Thoracic aorta (tissue), 2 donors: Measurements from ENCODE around the gene BCL6B. TPM values are rescaled to one million over a fixed set of nuclear protein-coding genes. Genes with fewer than 3 reads are reported as not detected.

Source experiments
- ATAC-seq: fragments of 150-250 bp; one replicate; pipeline ENCODE4 v1.8.0; 2017; ENCODE audit warnings: low read depth; ENCODE audit not compliant: insufficient number of reproducible peaks, low FRiP score
- DNase-seq: peaks from one replicate; pipeline ENCODE4 v3.0.0-alpha.2; 2020; ENCODE audit warnings: low spot score
- H3K27ac ChIP-seq, 2 donors: fragments of 200-600 bp; sonication (generic); 1 replicate in 1 of 2; 2 replicates in 1 of 2; pipeline ENCODE4 v1.5.1; 2016; ENCODE audit warnings: mild to moderate bottlenecking in 2 of 2, moderate library complexity in 2 of 2
- H3K27me3 ChIP-seq: fragments of 200-600 bp; sonication (generic); replicated peaks from 2 replicates; pipeline ENCODE4 v1.6.0; 2016; ENCODE audit warnings: mild to moderate bottlenecking; ENCODE audit not compliant: insufficient read depth
- H3K36me3 ChIP-seq: fragments of 200-600 bp; sonication (generic); one replicate; pipeline ENCODE4 v1.5.1; 2016
- H3K4me1 ChIP-seq, 2 donors: fragments of 200-600 bp; sonication (generic); 1 replicate in 1 of 2; 2 replicates in 1 of 2; pipeline versions ENCODE4 v1.5.1 to v1.6.0; 2016; ENCODE audit warnings: low read depth in 2 of 2, mild to moderate bottlenecking in 1 of 2; ENCODE audit not compliant: control insufficient read depth in 1 of 2
- H3K4me3 ChIP-seq: fragments of 200-600 bp; sonication (generic); 2 replicates; pipeline ENCODE4 v1.5.1; 2016; ENCODE audit warnings: mild to moderate bottlenecking
- H3K9me3 ChIP-seq: fragments of 200-600 bp; sonication (generic); 2 replicates; pipeline ENCODE4 v1.5.1; 2016
- CTCF ChIP-seq: fragments of 200-600 bp; sonication (generic); IDR thresholded peaks from one replicate; pipeline ENCODE4 v1.5.1; 2019; ENCODE audit warnings: antibody characterized with exemption
- total RNA-seq, 2 donors: library from RNA; depleted of rRNA; stranded (reverse); fragments of >200 nt; gene quantifications; one replicate each; pipeline versions ENCODE4 v1.1.0 to v1.2.3, GENCODE V29; 2016

Gene BCL6B
- total RNA-seq, 2 donors from 2014 or later: 0.95 to 5.7 TPM

- peaks cover 4 to 27% of the 10 kb centered on the region in 2 donors for H3K4me1 ChIP-seq
- H3K9me3 ChIP-seq: no peaks in the 10 kb centered on the region
- ATAC-seq: no peak
- no peaks in the 10 kb centered on the region for H3K36me3 ChIP-seq
- no peak overlapping the region for H3K4me3 ChIP-seq
- no peak for DNase-seq
- TF ChIP-seq CTCF: no peak
- H3K27me3 ChIP-seq: peaks cover 12% of the 10 kb centered on the region
- H3K27ac ChIP-seq: no peak overlapping the region
Measured at GRCh38 chr17:7024402-7024785, 1.5 kb downstream of the BCL6B start.

DNA sequence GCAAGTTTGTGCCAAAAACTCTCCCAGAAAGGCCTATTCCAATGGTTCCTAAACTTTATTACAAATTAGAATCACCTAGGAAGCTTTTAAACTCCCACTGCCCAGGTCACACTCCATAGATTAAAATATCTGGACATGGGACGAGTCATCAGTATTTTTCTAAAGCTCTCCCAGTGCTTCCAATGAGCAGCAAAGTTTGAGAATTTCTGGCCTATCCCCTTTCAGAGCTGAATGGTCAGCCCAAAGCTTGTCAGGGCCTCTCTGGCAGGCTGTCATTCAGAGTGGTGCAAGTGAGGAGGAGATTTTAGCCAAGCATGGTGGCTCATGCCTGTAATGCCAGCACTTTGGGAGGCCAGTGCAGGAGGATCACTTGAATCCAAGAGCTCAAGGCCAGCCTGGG lies 2.4 kb downstream of the BCL6B start:
- Histone ChIP-seq H3K9me3 (no peaks in the 10 kb centered on the region), H3K36me3 (no peaks in the 10 kb centered on the region), H3K4me3 (no peak overlapping the region), H3K27me3 (peaks cover 12% of the 10 kb centered on the region), H3K4me1 (peaks cover 4 to 24% of the 10 kb centered on the region in 2 donors), H3K27ac (no peak overlapping the region)
- TF ChIP-seq CTCF: no peak
- DNase-seq (no peak), ATAC-seq (no peak)

- no peak for TF ChIP-seq CTCF
- DNase-seq (no peak), ATAC-seq (no peak)
- Histone ChIP-seq H3K9me3 (no peaks in the 10 kb centered on the region), H3K27ac (no peak overlapping the region), H3K4me1 (peaks cover 4 to 12% of the 10 kb centered on the region in 2 donors), H3K4me3 (no peak overlapping the region), H3K36me3 (no peaks in the 10 kb centered on the region), H3K27me3 (peaks cover 12% of the 10 kb centered on the region)
Measured at GRCh38 chr17:7026471-7027115, 3.7 kb downstream of the BCL6B start.

DNA sequence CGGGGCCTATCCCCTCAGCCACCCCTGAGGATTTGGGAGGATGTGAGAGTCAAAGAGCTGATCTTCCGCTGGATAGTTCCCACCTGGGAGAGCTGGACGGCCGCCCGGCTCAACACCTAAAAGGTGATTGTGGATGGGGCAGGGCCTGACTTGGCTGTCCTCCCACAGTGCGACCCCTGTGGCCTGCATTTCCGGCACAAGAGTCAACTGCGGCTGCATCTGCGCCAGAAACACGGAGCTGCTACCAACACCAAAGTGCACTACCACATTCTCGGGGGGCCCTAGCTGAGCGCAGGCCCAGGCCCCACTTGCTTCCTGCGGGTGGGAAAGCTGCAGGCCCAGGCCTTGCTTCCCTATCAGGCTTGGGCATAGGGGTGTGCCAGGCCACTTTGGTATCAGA lies 4.5 kb downstream of the BCL6B start:
- Histone ChIP-seq H3K27me3 (peaks cover 12% of the 10 kb centered on the region), H3K9me3 (no peaks in the 10 kb centered on the region), H3K4me1 (peaks cover under 1 to 9% of the 10 kb centered on the region in 2 donors), H3K27ac (no peak overlapping the region), H3K4me3 (no peak overlapping the region), H3K36me3 (no peaks in the 10 kb centered on the region)
- ATAC-seq (no peak), DNase-seq (no peak)
- TF ChIP-seq CTCF: no peak

DNA sequence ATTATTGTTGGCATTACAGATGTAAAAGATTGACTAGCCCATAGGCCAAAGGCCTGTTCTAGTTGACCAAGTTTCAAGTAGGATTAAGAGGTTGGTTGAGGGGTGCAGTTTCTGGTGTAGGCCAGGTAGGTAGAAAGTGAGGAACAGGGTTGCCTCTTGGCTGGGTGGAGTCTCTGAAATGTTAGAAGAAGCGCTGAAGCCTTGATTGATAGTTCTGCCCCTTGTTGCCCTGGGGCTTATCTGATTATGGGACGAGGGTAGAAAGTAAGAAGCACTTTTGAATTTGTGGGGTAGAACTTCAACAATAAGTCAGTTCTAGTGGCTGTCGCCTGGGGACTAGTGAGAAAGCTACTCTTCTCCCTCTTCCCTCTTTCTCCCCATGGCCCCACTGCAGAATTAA lies 6.2 kb downstream of the BCL6B start:
- DNase-seq (no peak), ATAC-seq (no peak)
- TF ChIP-seq CTCF: no peak
- no peak overlapping the region for H3K4me3 ChIP-seq
- no peaks in the 10 kb centered on the region for H3K4me1 ChIP-seq
- H3K9me3 ChIP-seq: no peaks in the 10 kb centered on the region
- H3K27ac ChIP-seq: no peak overlapping the region
- H3K36me3 ChIP-seq: no peaks in the 10 kb centered on the region
- H3K27me3 ChIP-seq: no peaks in the 10 kb centered on the region
